Measurements from ENCODE around the gene CACNA1A. TPM values are rescaled to one million over a fixed set of nuclear protein-coding genes. Genes with fewer than 3 reads are reported as not detected.

Gene CACNA1A
- total and polyA plus RNA-seq, 2 experiments from 2014 or later = 2.0 TPM

GRCh38 chr19:13270514-13271105 is 235.7 kb downstream of the CACNA1A start:
- Histone ChIP-seq H3K27me3 (no peaks in the 10 kb centered on the region), H3K4me1 (ENCODE audit: insufficient read depth) (no peaks in the 10 kb centered on the region), H3K36me3 (replicated peaks; ENCODE audit: insufficient read depth, low read depth) (no peaks in the 10 kb centered on the region), H3K9me2 (replicated peaks; ENCODE audit: insufficient read depth) (no peaks in the 10 kb centered on the region), H3K4me3 (no peak overlapping the region), H4K20me1 (ENCODE audit: insufficient read depth, poor library complexity, severe bottlenecking) (no peaks in the 10 kb centered on the region), H2AFZ (no peak overlapping the region), H3K79me2 (no peaks in the 10 kb centered on the region), H3K9me3 (ENCODE audit: low read depth) (no peaks in the 10 kb centered on the region), H3K4me2 (no peak overlapping the region), H3K27ac (no peak overlapping the region)
- DNase-seq (ENCODE audit: low spot score) = no peak
- TF ChIP-seq CTCF (IDR thresholded peaks at IDR 0.05; ENCODE audit: poor library complexity) = no peak
- no peak for TF ChIP-seq EZH2 (IDR thresholded peaks at IDR 0.05; ENCODE audit: borderline replicate concordance)
- no peak for TF ChIP-seq EZH2phosphoT487 (IDR thresholded peaks at IDR 0.05; ENCODE audit: low read depth, severe bottlenecking, unreplicated experiment)
- 96% methylated on average over 5 of the region's 5 CpGs for WGBS (ENCODE audit: low lambda C conversion rate, missing lambda C conversion rate)

GRCh38 chr19:13269348-13269747 is 236.9 kb downstream of the CACNA1A start:
- H3K27ac ChIP-seq = no peak overlapping the region
- no peaks in the 10 kb centered on the region for H3K4me1 ChIP-seq (ENCODE audit: insufficient read depth)
- no peaks in the 10 kb centered on the region for H3K27me3 ChIP-seq
- H3K9me2 ChIP-seq (replicated peaks; ENCODE audit: insufficient read depth) = no peaks in the 10 kb centered on the region
- no peaks in the 10 kb centered on the region for H3K36me3 ChIP-seq (replicated peaks; ENCODE audit: insufficient read depth, low read depth)
- H4K20me1 ChIP-seq (ENCODE audit: insufficient read depth, poor library complexity, severe bottlenecking) = no peaks in the 10 kb centered on the region
- no peaks in the 10 kb centered on the region for H3K9me3 ChIP-seq (ENCODE audit: low read depth)
- no peak overlapping the region for H3K4me3 ChIP-seq
- TF ChIP-seq CTCF (IDR thresholded peaks at IDR 0.05; ENCODE audit: poor library complexity) (no peak), EZH2phosphoT487 (IDR thresholded peaks at IDR 0.05; ENCODE audit: low read depth, severe bottlenecking, unreplicated experiment) (no peak), EZH2 (IDR thresholded peaks at IDR 0.05; ENCODE audit: borderline replicate concordance) (no peak)
- 95% methylated on average over 10 of the region's 10 CpGs for WGBS (ENCODE audit: low lambda C conversion rate, missing lambda C conversion rate)
- H3K4me2 ChIP-seq = no peak overlapping the region
- no peaks in the 10 kb centered on the region for H3K79me2 ChIP-seq
- no peak overlapping the region for H2AFZ ChIP-seq
- DNase-seq (ENCODE audit: low spot score) = no peak

GRCh38 chr19:13267889-13268288 is 238.4 kb downstream of the CACNA1A start:
- Histone ChIP-seq H3K4me1 (ENCODE audit: insufficient read depth) (no peaks in the 10 kb centered on the region), H3K4me3 (no peak overlapping the region), H3K36me3 (replicated peaks; ENCODE audit: insufficient read depth, low read depth) (no peaks in the 10 kb centered on the region), H3K4me2 (no peak overlapping the region), H3K27ac (no peak overlapping the region), H3K9me3 (ENCODE audit: low read depth) (no peaks in the 10 kb centered on the region), H4K20me1 (ENCODE audit: insufficient read depth, poor library complexity, severe bottlenecking) (no peaks in the 10 kb centered on the region), H2AFZ (no peak overlapping the region), H3K79me2 (no peaks in the 10 kb centered on the region), H3K9me2 (replicated peaks; ENCODE audit: insufficient read depth) (no peaks in the 10 kb centered on the region), H3K27me3 (no peaks in the 10 kb centered on the region)
- WGBS (ENCODE audit: low lambda C conversion rate, missing lambda C conversion rate) = 75% methylated on average over 4 of the region's 4 CpGs
- no peak for DNase-seq (ENCODE audit: low spot score)
- TF ChIP-seq CTCF (IDR thresholded peaks at IDR 0.05; ENCODE audit: poor library complexity) (no peak), EZH2 (IDR thresholded peaks at IDR 0.05; ENCODE audit: borderline replicate concordance) (no peak), EZH2phosphoT487 (IDR thresholded peaks at IDR 0.05; ENCODE audit: low read depth, severe bottlenecking, unreplicated experiment) (no peak)
